GM19043 (cell line): Measurements from ENCODE around the gene BPIFB2.

Experiments used
- ATAC-seq: cut with Tn5 transposase; IDR thresholded peaks from one replicate; pipeline ENCODE4 v1.9.1; 2021; ENCODE audit warnings: low read depth; ENCODE audit not compliant: unreplicated experiment

The BPIFB2 gene

GRCh38 chr20:33063271-33063670 is 55.8 kb downstream of the BPIFB2 start:
- no peak for ATAC-seq

GRCh38 chr20:33064572-33065287 is 57.2 kb downstream of the BPIFB2 start:
- no peak for ATAC-seq

- no peak for ATAC-seq
Measured at GRCh38 chr20:33065785-33066184, 58.3 kb downstream of the BPIFB2 start.

GRCh38 chr20:33067806-33068205 is 60.3 kb downstream of the BPIFB2 start:
- ATAC-seq: no peak

GRCh38 chr20:33068251-33068939 is 60.9 kb downstream of the BPIFB2 start:
- ATAC-seq: no peak

- no peak for ATAC-seq
Measured at GRCh38 chr20:33069673-33070072, 62.2 kb downstream of the BPIFB2 start.

GRCh38 chr20:33070111-33071053 is 62.9 kb downstream of the BPIFB2 start:
- ATAC-seq: no peak

- ATAC-seq: no peak
Measured at GRCh38 chr20:33071198-33071597, 63.7 kb downstream of the BPIFB2 start.

- no peak for ATAC-seq
Measured at GRCh38 chr20:33072362-33072761, 64.9 kb downstream of the BPIFB2 start.

- ATAC-seq: no peak
Measured at GRCh38 chr20:33072813-33073212, 65.3 kb downstream of the BPIFB2 start.
